Motor neuron (in vitro differentiated cells): Measurements from ENCODE around the gene ABCD1. TPM values are rescaled to one million over a fixed set of nuclear protein-coding genes. Genes with fewer than 3 reads are reported as not detected.

Experiments
- total RNA-seq, 8 experiments: library from RNA; unstranded; fragments of 300-600 nt; gene quantifications; 2 replicates each; pipeline versions ENCODE4 v1.2.3 to v1.2.4, GENCODE V29; 2022

The ABCD1 gene
- total RNA-seq, 8 experiments from 2014 or later = 3.4 to 6.8 (median 3.6) TPM

Other genes starting within 250 kb of the ABCD1 start
- 100 to 1,000 TPM in 1 of 8 experiments, 1 to 10 TPM in 3, under 1 TPM in 3, not detected in 1; 0.08 to 105 (median 2.6) TPM for gene BGN, start 229.9 kb upstream of the ABCD1 start, total RNA-seq
- gene ATP2B3, start 207.2 kb upstream of the ABCD1 start, total RNA-seq = 1 to 10 TPM in 2 of 8 experiments, under 1 TPM in 4, not detected in 2; 0.17 to 4.4 (median 0.66) TPM
- 10 to 100 TPM; 11.2 to 18.8 (median 14.6) TPM for gene CCNQ, start 125.7 kb upstream of the ABCD1 start, total RNA-seq
- gene DUSP9, start 77.7 kb upstream of the ABCD1 start, total RNA-seq = 1 to 10 TPM in 2 of 8 experiments, under 1 TPM in 5, not detected in 1; 0.43 to 2.1 (median 0.77) TPM
- gene PNCK, start 51.0 kb upstream of the ABCD1 start, total RNA-seq = 10 to 100 TPM in 4 of 8 experiments, 1 to 10 TPM in 3, under 1 TPM in 1; 0.61 to 30.3 (median 10.6) TPM
- 10 to 100 TPM in 7 of 8 experiments, 1 to 10 TPM in 1; 8.9 to 55.9 (median 38.7) TPM for gene SLC6A8, start 36.9 kb upstream of the ABCD1 start, total RNA-seq
- 100 to 1,000 TPM in 3 of 8 experiments, 10 to 100 TPM in 5; 70.0 to 239 (median 86.4) TPM for gene BCAP31, start 469 bp upstream of the ABCD1 start, total RNA-seq
- 1 to 10 TPM in 4 of 8 experiments, under 1 TPM in 4; 0.62 to 4.3 (median 1.2) TPM for gene PLXNB3, start 39.4 kb downstream of the ABCD1 start, total RNA-seq
- 1 to 10 TPM in 4 of 8 experiments, under 1 TPM in 4; 0.51 to 5.0 (median 0.93) TPM for gene SRPK3, start 56.2 kb downstream of the ABCD1 start, total RNA-seq
- gene IDH3G, start 69.5 kb downstream of the ABCD1 start, total RNA-seq = 10 to 100 TPM; 32.2 to 69.3 (median 42.6) TPM
- gene SSR4, start 69.8 kb downstream of the ABCD1 start, total RNA-seq = 100 to 1,000 TPM; 327 to 910 (median 415) TPM
- gene PDZD4, start 105.7 kb downstream of the ABCD1 start, total RNA-seq = 100 to 1,000 TPM in 1 of 8 experiments, 10 to 100 TPM in 4, under 1 TPM in 3; 0.09 to 103 (median 57.4) TPM
- gene L1CAM, start 161.3 kb downstream of the ABCD1 start, total RNA-seq = 100 to 1,000 TPM in 4 of 8 experiments, 10 to 100 TPM in 1, 1 to 10 TPM in 2, under 1 TPM in 1; 0.87 to 147 (median 96.4) TPM
- gene AVPR2, start 179.8 kb downstream of the ABCD1 start, total RNA-seq = 1 to 10 TPM in 1 of 8 experiments, under 1 TPM in 4, not detected in 3; 0.11 to 1.4 (median 0.19) TPM
- 10 to 100 TPM in 1 of 8 experiments, 1 to 10 TPM in 6, not detected in 1; 1.6 to 21.7 (median 2.9) TPM for gene ARHGAP4, start 201.4 kb downstream of the ABCD1 start, total RNA-seq
- 100 to 1,000 TPM in 2 of 8 experiments, 10 to 100 TPM in 6; 48.3 to 121 (median 71.4) TPM for gene NAA10, start 210.2 kb downstream of the ABCD1 start, total RNA-seq
- 10 to 100 TPM in 5 of 8 experiments, 1 to 10 TPM in 3; 5.3 to 46.7 (median 10.6) TPM for gene RENBP, start 219.8 kb downstream of the ABCD1 start, total RNA-seq
- gene HCFC1, start 247.0 kb downstream of the ABCD1 start, total RNA-seq = 10 to 100 TPM; 11.8 to 52.2 (median 21.4) TPM
- 1 to 10 TPM; 2.7 to 9.5 (median 4.7) TPM for gene TMEM187, start 247.9 kb downstream of the ABCD1 start, total RNA-seq